B cell (primary cell): ENCODE data around the gene SFTPA2. TPM values are rescaled to one million over a fixed set of nuclear protein-coding genes. Genes with fewer than 3 reads are reported as not detected.
"Not testable (repeated sequence)": the region's sequence is repeated elsewhere in the genome, so short reads cannot be mapped to it uniquely, and the experiment has no call there.

Experiments
- ATAC-seq: fragments of 200-7000 bp; cut with Tn5 transposase; one replicate; pipeline ENCODE4 v1.10.0; 2021; ENCODE audit warnings: low read depth, mild to moderate bottlenecking, moderate number of reproducible peaks, moderate library complexity
- CTCF ChIA-PET: fragments of 350-600 bp; sonication (Branson Sonifier 250); formaldehyde crosslinking; loops from one replicate; lab custom pipeline; 2021; ENCODE audit warnings: antibody characterized with exemption, inconsistent platforms; lab: Charles Lee
- POLR2A ChIA-PET: fragments of 350-600 bp; sonication (Branson Sonifier 250); formaldehyde crosslinking; loops from one replicate; lab custom pipeline; 2021; ENCODE audit warnings: antibody characterized with exemption; lab: Charles Lee
- DNase-seq: peaks from one replicate; pipeline ENCODE4 v3.0.0; 2013
- H2AFZ ChIP-seq: 2 replicates; pipeline ENCODE4 v1.6.1; 2012; ENCODE audit warnings: mild to moderate bottlenecking, low read depth, low read length; ENCODE audit not compliant: insufficient read depth, poor library complexity, severe bottlenecking
- H3K27ac ChIP-seq, 2 donors: 1 replicate in 1 of 2; 2 replicates in 1 of 2; pipeline ENCODE4 v1.5.1; 2012 to 2013; ENCODE audit warnings: low read length in 2 of 2, mild to moderate bottlenecking in 2 of 2, moderate library complexity in 1 of 2
- H3K27me3 ChIP-seq, 4 experiments: fragments of 200-600 bp in 1 of 4; sonication (generic) in 1 of 4; replicated peaks in 1 of 4; 1 replicate in 2 of 4; 2 replicates in 2 of 4; pipeline versions ENCODE4 v1.6.1 to v1.7.0; 2013 to 2016; ENCODE audit warnings: low read length in 3 of 4, mild to moderate bottlenecking in 2 of 4, mixed read lengths in 1 of 4, moderate library complexity in 1 of 4; ENCODE audit not compliant: insufficient read depth in 4 of 4, control insufficient read depth in 3 of 4; ENCODE audit errors: control extremely low read depth in 1 of 4
- H3K36me3 ChIP-seq, 2 experiments: replicated peaks in 1 of 2; 1 replicate in 1 of 2; 2 replicates in 1 of 2; pipeline versions ENCODE4 v1.6.1 to v1.7.1; 2013; ENCODE audit warnings: low read length in 1 of 2; ENCODE audit not compliant: insufficient read depth in 2 of 2, control insufficient read depth in 1 of 2; ENCODE audit errors: control extremely low read depth in 1 of 2, extremely low read depth in 1 of 2
- H3K4me1 ChIP-seq, 2 donors: fragments of 200-600 bp in 1 of 2; sonication (generic) in 1 of 2; 1 replicate in 1 of 2; 2 replicates in 1 of 2; pipeline versions ENCODE4 v1.5.1 to v1.6.1; 2013 to 2017; ENCODE audit warnings: low read length in 2 of 2; ENCODE audit not compliant: control insufficient read depth in 2 of 2, insufficient read depth in 2 of 2
- H3K4me2 ChIP-seq: replicated peaks from 2 replicates; pipeline ENCODE3; 2012; ENCODE audit warnings: mild to moderate bottlenecking, low read depth, low read length; ENCODE audit not compliant: poor library complexity, severe bottlenecking
- H3K4me3 ChIP-seq, 5 experiments: fragments of 200-600 bp in 1 of 5; sonication (generic) in 1 of 5; 1 replicate in 3 of 5; 2 replicates in 2 of 5; pipeline versions ENCODE4 v1.5.1 to v1.7.0; 2011 to 2016; ENCODE audit warnings: low read length in 4 of 5, mild to moderate bottlenecking in 4 of 5, low read depth in 2 of 5, control low read depth in 1 of 5, moderate library complexity in 1 of 5; ENCODE audit not compliant: insufficient read depth in 1 of 5; ENCODE audit errors: control extremely low read depth in 1 of 5, extremely low read depth in 1 of 5
- H3K79me2 ChIP-seq: fragments of 200-600 bp; sonication (generic); one replicate; pipeline ENCODE4 v1.6.0; 2016; ENCODE audit warnings: low read length; ENCODE audit not compliant: control insufficient read depth, insufficient read depth
- H3K9ac ChIP-seq: fragments of 200-600 bp; sonication (generic); 2 replicates; pipeline ENCODE4 v1.6.1; 2017; ENCODE audit warnings: mild to moderate bottlenecking, low read length, moderate library complexity
- H3K9me3 ChIP-seq, 3 donors: one replicate each; pipeline versions ENCODE4 v1.6.1 to v1.7.1; 2013; ENCODE audit warnings: low read length in 2 of 3; ENCODE audit not compliant: control insufficient read depth in 2 of 3, insufficient read depth in 1 of 3; ENCODE audit errors: control extremely low read depth in 1 of 3
- H4K20me1 ChIP-seq: 2 replicates; pipeline ENCODE4 v1.6.0; 2012; ENCODE audit warnings: mild to moderate bottlenecking, low read length; ENCODE audit not compliant: insufficient read depth, control insufficient read depth, poor library complexity, severe bottlenecking
- H3K27ac Mint-ChIP-seq: one replicate; pipeline ENCODE4 v1.8.0; 2021; ENCODE audit warnings: mixed read lengths
- H3K27me3 Mint-ChIP-seq: one replicate; pipeline ENCODE4 v1.8.0; 2021; ENCODE audit warnings: mixed read lengths
- H3K4me1 Mint-ChIP-seq: one replicate; pipeline ENCODE4 v1.8.0; 2021; ENCODE audit warnings: mixed read lengths
- H3K4me3 Mint-ChIP-seq: one replicate; pipeline ENCODE4 v1.8.0; 2021; ENCODE audit warnings: mixed read lengths
- H3K9me3 Mint-ChIP-seq: one replicate; pipeline ENCODE4 v1.8.0; 2022; ENCODE audit warnings: mixed read lengths; ENCODE audit not compliant: insufficient read depth
- CTCF ChIP-seq: fragments of 200-600 bp; IDR thresholded peaks from one replicate; pipeline ENCODE4 v1.8.0; 2022; ENCODE audit warnings: antibody characterized with exemption, mild to moderate bottlenecking
- EZH2 ChIP-seq: IDR thresholded peaks from 2 replicates; pipeline ENCODE4 v1.6.1; 2012; ENCODE audit warnings: borderline replicate concordance, low read depth, mild to moderate bottlenecking, moderate library complexity, low read length; ENCODE audit not compliant: insufficient read depth, poor library complexity, severe bottlenecking
- WGBS: methylation state at CpG from one replicate; pipeline ENCODE4 v1.1.5; 2013; ENCODE audit warnings: missing lambda C conversion rate; ENCODE audit not compliant: insufficient coverage; 5-methylcytosine and 5-hydroxymethylcytosine counted together
- intact Hi-C: fragments of 100-400 bp; cut with micrococcal nuclease; formaldehyde crosslinking; loops from one replicate; pipeline ENCODE4 v1.10.0; 2022
- polyA plus RNA-seq: library from polyadenylated mRNA; depleted of rRNA; stranded (reverse); fragments of >200 nt; gene quantifications from 2 replicates; pipeline ENCODE4 v1.2.3, GENCODE V29; 2012
- total RNA-seq, 2 donors: library from RNA; stranded (reverse); fragments of 120-200 nt in 1 of 2; gene quantifications; 1 replicate in 1 of 2; 2 replicates in 1 of 2; pipeline versions ENCODE4 v1.2.3 to v1.2.4, GENCODE V29; 2013 to 2022

The SFTPA2 gene
- total and polyA plus RNA-seq, 2 donors (not counting 1 experiment from before 2014, with no cell fraction given), result not detected

GRCh38 chr10:79595510-79595909 lies 35.3 kb upstream of the SFTPA2 start:
- Histone ChIP-seq H3K9ac (no peak overlapping the region), H3K27ac (no peak overlapping the region), H3K9me3 (peaks cover 0 to 12% (median 3%) of the 10 kb centered on the region in 3 donors), H3K27me3 (no peaks in the 10 kb centered on the region), H3K79me2 (no peaks in the 10 kb centered on the region), H4K20me1 (no peaks in the 10 kb centered on the region), H3K4me2 (no peak overlapping the region), H2AFZ (no peak overlapping the region), H3K36me3 (no peaks in the 10 kb centered on the region), H3K4me3 (no peak overlapping the region), H3K4me1 (no peaks in the 10 kb centered on the region)
- TF ChIP-seq EZH2 (no peak), CTCF (no peak)
- ChIA-PET CTCF (no interaction called here), POLR2A (no interaction called here)
- Mint-ChIP-seq H3K27me3 (peaks cover 18% of the 10 kb centered on the region), H3K4me1 (no peaks in the 10 kb centered on the region), H3K9me3 (peaks cover 14% of the 10 kb centered on the region), H3K4me3 (no peak overlapping the region), H3K27ac (no peak overlapping the region)
- ATAC-seq (no peak), DNase-seq (no peak)
- 63% methylated on average over 1 of the region's 3 CpGs for WGBS
- intact Hi-C loops, result no loop called here

- CTCF ChIA-PET, H3K27ac ChIP-seq: not testable (repeated sequence)
Measured at GRCh38 chr10:79594565-79594964, 34.4 kb upstream of the SFTPA2 start.

More at GRCh38 chr10:79594565-79594964, 34.4 kb upstream of the SFTPA2 start:
- DNase-seq, H2AFZ ChIP-seq, H3K4me3 ChIP-seq, H3K4me2 ChIP-seq, H3K27me3 ChIP-seq, H3K9ac ChIP-seq, H4K20me1 ChIP-seq, H3K4me3 Mint-ChIP-seq, H3K4me1 Mint-ChIP-seq, H3K27ac Mint-ChIP-seq, H3K4me1 ChIP-seq, POLR2A ChIA-PET, ATAC-seq, H3K79me2 ChIP-seq, intact Hi-C loops, H3K36me3 ChIP-seq: not testable (repeated sequence)
- peaks cover 0 to 12% (median 3%) of the 10 kb centered on the region in 3 donors for H3K9me3 ChIP-seq
- Mint-ChIP-seq H3K9me3 (peaks cover 14% of the 10 kb centered on the region), H3K27me3 (peaks cover 21% of the 10 kb centered on the region)
- WGBS, result 86% methylated on average over 2 of the region's 3 CpGs
